ENCODE data around the gene RP9.

The RP9 gene

GRCh38 chr7:33109005-33109757, at the start of gene RP9:
Gene RP9, minus strand, starts transcription at chr7:33109404. Its CDS starts 32 bp downstream, at chr7:33109372.
- DNase-seq (ENCODE audit: low read depth): peak; percentile 65

GRCh38 chr7:33157781-33158180, 48.6 kb upstream of the RP9 start:
- H3K4me3 ChIP-seq (ENCODE audit: low read length): no peak overlapping the region
- TF ChIP-seq CTCF (IDR thresholded peaks at IDR 0.05; ENCODE audit: insufficient read depth, low read depth, low read length, missing control alignments): no peak
- no peak for DNase-seq (ENCODE audit: low read depth)

More at GRCh38 chr7:33109005-33109757, at the start of gene RP9:
- peak within 1 kb of the TSS; percentile 85 for H3K4me3 ChIP-seq (ENCODE audit: low read length)
- no peak for TF ChIP-seq CTCF (IDR thresholded peaks at IDR 0.05; ENCODE audit: insufficient read depth, low read depth, low read length, missing control alignments)

GRCh38 chr7:33157311-33157710, 48.1 kb upstream of the RP9 start:
- no peak overlapping the region for H3K4me3 ChIP-seq (ENCODE audit: low read length)
- TF ChIP-seq CTCF (IDR thresholded peaks at IDR 0.05; ENCODE audit: insufficient read depth, low read depth, low read length, missing control alignments): no peak
- no peak for DNase-seq (ENCODE audit: low read depth)

- no peak for TF ChIP-seq CTCF (IDR thresholded peaks at IDR 0.05; ENCODE audit: insufficient read depth, low read depth, low read length, missing control alignments)
- DNase-seq (ENCODE audit: low read depth): no peak
- H3K4me3 ChIP-seq (ENCODE audit: low read length): no peak overlapping the region
Observed at GRCh38 chr7:33156441-33156840, 47.2 kb upstream of the RP9 start.

GRCh38 chr7:33155811-33156210, 46.6 kb upstream of the RP9 start:
- no peak for TF ChIP-seq CTCF (IDR thresholded peaks at IDR 0.05; ENCODE audit: insufficient read depth, low read depth, low read length, missing control alignments)
- DNase-seq (ENCODE audit: low read depth): peak; percentile 38
- no peak overlapping the region for H3K4me3 ChIP-seq (ENCODE audit: low read length)

- DNase-seq (ENCODE audit: low read depth): no peak
- H3K4me3 ChIP-seq (ENCODE audit: low read length): no peak overlapping the region
- TF ChIP-seq CTCF (IDR thresholded peaks at IDR 0.05; ENCODE audit: insufficient read depth, low read depth, low read length, missing control alignments): no peak
Observed at GRCh38 chr7:33152087-33152486, 42.9 kb upstream of the RP9 start.

- TF ChIP-seq CTCF (IDR thresholded peaks at IDR 0.05; ENCODE audit: insufficient read depth, low read depth, low read length, missing control alignments): no peak
- DNase-seq (ENCODE audit: low read depth): no peak
- H3K4me3 ChIP-seq (ENCODE audit: low read length): no peak overlapping the region
Observed at GRCh38 chr7:33145156-33145555, 36.0 kb upstream of the RP9 start.

Data from epithelial cell of esophagus (primary cell).